ENCODE results near the gene ABLIM1. TPM values are rescaled to one million over a fixed set of nuclear protein-coding genes. Genes with fewer than 3 reads are reported as not detected.

ABLIM1 gene
- polyA plus RNA-seq, 4 donors = 96.4 to 113 (median 106) TPM

DNA sequence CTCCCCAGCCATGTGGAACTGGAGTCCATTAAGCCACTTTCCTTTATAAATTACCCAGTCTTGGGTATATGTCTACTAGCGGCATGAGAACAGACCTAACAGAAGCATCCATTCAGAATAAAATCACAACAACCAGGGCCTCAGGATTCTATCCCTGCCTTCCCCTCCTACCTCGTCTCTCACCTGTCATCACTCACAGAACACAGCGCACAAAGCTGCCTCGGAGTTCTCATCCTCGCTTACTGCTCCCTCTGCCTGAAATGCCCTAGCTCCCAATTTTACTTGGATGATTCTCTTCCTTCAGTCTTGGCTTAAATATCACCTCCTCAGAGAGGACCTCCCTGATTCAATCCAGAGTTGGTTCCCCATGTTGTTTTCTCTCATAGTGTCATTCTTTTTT lies 183.1 kb downstream of the ABLIM1 start:
- no peak for DNase-seq (ENCODE audit: low read depth in 4 of 4, low spot score in 3 of 4)

DNA sequence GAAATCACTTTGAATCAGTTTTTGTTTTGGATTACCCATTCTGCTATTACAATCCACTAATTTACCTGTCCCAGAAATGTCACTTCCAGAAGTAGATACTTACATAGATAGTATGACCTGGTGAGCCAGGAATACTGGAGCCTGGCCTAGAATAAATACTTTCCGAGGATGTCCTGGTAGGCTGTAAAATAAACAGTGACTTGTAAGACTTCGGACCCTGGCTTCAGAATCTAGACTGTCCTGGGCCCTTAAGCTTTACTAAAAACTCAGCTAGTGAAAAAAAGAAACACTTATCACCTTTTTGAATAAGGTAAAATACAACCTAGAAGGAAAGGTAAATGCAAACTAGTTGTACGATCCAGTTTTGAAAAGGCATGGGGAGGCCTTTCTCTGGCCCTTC lies 184.3 kb downstream of the ABLIM1 start:
- DNase-seq (ENCODE audit: low read depth in 4 of 4, low spot score in 3 of 4) = no peak

DNA sequence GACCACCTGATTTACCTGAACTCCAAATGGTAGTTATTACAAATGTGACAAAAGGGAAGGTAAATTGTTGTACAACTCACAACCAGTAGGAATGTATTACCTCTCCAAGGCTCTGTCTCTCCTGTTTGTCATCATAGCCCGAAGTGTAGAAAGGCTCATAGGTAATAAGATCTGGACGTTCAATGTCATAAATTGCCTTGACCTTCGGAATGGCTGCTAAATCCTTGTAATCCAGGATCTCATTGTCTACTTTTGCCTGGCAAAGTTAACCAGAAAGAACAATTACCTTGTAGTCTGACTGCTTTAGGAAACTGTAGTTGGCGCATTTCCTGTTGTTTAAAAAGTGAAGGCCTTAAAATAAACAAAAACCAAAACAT lies 185.2 kb downstream of the ABLIM1 start:
- DNase-seq (ENCODE audit: low read depth in 4 of 4, low spot score in 3 of 4) = no peak

DNA sequence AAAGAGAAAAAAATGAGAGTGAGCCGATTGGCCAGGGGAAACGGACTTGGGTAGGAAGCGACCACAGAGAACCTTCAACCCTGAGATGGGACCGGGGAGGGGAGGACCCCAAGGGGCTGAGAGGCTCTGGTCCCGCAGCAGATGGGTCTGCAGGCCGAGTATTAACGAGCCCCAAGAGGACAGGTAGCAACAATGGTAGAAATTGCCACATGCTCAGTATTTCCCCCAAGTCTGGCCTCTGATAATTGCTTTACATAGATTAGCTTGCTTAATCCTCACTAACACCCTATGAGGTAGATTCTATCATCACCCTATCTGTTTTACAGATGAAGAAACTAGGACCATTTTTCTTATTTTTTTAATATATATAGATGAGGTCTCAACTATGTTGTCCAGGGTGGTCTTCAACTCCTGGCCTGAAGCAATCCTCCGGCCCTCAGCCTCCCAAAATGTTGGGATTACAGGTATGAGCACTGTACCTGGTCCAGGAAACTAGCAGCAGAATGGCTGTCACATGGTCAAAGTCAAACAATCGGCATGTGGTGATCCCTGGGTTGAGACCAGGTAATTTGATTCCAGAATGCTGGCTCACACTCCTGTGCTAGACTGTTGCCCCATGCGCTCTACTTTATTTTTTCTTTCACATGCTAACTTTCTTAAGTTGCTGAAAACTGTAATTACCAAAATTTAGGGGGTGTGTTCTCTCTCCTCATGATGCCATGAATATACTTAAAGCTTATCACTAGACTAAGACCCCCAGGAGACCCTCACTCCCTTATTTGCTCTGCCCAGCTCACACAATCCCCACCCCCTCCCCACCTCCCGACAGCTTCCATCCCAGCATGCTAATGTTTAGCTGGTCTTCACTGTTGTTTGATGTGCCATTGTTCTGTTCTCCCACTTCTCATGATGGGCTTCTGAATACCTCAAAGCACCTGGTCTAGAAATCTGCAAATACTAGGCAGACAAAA lies 185.9 kb downstream of the ABLIM1 start:
- no peak for DNase-seq (ENCODE audit: low read depth in 4 of 4, low spot score in 3 of 4)

DNA sequence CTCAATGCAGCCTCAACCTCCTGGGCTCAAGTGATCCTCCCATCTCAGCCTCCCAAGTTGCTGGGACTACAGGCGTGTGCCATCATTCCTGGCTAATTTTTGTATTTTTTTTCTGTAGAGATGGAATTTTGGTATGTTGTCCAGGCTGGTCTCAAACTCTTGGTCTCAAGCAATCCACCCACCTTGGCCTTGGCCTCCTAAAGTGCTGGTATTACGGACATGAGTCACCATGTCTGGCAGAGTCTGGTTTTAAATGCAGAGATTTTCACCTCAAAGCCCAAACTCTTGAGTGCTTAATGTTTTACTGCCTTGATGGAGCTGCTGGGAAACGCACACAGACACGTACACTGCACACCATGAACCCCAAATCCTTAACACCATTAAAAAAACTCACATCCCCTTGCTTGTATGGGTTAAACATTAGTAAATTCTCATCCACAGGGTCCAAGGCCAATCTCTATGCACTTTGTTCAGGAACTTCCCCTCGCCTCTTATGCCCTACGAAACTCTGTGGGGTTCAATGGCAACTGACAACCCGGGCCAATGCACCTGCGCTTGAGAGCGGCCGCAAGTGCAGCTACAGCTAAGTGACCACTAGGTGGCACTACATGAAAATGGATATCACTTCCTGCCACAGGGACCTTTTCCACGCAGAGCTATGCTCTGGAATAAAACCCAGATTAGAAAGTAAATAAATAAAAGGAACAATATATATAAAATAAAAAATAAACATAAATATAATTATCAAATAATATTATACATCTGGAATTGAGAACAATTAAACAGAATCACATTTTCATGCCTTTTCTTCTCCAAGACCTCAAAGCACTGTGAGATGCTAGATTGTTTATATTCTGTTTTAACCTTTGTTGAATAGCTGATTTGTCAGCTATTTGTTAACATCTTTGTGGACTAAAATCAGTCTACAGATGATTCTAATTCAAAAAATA lies 186.8 kb downstream of the ABLIM1 start:
- peak; percentile 47 to 63 (median 62) for DNase-seq (ENCODE audit: low read depth in 4 of 4, low spot score in 3 of 4)

DNA sequence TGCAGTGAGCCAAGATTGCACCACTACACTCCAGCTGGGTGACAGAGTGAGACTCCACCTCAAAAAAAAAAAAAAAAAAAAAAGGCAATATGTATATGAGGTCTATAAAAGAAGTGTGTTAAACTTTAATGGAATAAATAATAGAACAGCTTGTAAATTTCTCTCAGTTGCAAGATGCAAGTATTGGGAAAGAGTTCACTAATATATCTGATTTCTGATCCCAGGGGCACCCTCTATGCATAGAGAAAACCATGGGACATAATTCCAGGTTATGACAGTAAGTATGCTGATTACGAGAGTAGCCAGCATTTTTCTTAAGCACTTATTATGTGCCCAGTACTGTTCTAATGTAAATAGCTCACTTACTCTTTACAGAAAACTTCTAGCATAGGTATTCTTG lies 187.7 kb downstream of the ABLIM1 start:
- DNase-seq (ENCODE audit: low read depth in 4 of 4, low spot score in 3 of 4) = no peak

DNA sequence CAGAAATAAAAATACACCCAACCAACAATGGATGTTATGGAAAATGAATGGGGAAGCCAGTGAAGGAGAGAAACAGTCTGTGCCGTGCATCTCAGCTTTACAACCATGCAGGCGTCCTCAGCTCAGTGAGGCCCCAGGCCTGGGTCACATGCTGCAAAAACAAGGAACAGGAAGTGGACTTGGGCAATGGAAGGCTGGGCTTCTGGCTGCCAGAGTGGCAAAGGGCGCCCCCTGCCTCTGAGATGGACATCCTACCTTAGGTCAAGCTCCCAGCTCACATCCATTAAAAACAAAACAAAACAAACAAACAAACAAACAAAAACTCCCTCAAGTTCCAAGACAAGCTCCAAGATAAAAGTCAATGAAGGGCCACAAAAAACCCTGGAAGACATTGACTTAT lies 199.1 kb downstream of the ABLIM1 start:
- DNase-seq (ENCODE audit: low read depth in 4 of 4, low spot score in 3 of 4) = no peak

DNA sequence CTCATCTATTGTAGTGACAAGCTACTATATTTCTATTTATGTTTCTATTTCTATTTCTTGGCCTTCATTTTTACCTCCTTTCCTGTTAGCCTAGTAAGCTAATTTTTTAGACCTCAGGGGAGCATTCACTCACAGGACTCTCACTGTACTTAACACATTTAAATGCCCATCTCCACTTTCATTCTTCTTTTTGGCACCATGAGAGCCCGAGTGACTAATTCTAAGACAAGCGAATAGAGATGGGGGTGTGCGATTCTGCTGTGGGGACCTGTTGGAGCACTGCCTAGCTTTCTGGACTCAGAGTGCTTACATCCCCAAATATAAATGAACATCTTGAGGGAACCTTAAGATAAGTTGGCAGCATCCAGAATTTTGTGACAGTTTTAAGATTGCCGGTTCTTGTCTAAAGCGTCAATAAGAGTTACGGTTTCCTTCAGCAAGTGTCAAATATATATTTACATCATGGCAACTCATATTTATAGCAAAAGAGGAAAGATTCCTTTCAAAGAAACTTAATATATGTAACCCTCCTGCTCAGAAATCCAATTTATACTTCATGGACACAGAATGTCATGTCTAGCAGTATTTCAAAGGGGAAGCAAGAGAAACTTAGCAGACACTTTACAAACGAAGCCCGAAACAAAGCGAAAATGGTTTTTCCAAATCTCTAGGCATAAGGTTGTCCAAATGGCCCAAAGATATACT lies 199.7 kb downstream of the ABLIM1 start:
- DNase-seq (ENCODE audit: low read depth in 4 of 4, low spot score in 3 of 4) = no peak

DNA sequence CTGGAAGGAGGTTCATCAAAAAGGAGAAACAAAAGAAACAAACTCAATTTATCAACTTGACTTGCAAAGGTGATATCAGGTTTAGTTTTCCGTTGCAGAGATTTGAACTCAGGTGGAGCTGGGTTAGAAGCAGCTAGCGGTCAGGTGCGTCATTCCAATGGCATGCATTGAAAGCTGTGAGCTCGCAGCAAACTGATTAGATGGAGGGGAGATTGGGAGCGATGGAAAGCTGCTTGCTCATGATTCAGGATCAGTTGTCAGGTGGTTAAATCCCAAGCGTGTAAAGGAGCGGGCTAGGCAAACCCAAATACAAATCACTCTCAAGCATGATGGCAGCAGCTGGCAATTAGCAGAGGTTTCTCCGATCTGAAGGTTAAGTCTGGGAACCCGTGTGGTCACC lies 204.5 kb downstream of the ABLIM1 start:
- no peak for DNase-seq (ENCODE audit: low read depth in 4 of 4, low spot score in 3 of 4)

DNA sequence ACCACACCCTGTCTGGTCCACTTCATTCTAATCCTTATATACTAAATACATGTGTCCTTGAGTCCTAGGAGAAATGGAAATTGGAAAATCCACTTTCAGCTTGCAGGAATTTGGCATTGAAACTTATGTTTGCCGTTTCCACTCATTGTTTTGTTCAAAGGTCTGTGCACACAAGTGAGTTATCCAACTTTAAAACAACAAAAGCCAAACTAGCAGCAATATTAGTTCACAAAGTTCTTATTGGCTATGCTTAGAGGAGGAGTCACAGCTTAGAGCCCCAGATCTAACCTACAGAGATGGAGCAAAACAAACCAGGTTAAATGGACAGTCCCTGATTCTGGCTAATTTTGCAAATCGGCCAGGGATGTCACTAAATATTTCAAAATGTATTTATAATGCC lies 209.2 kb downstream of the ABLIM1 start:
- DNase-seq (ENCODE audit: low read depth in 4 of 4, low spot score in 3 of 4) = no peak

DNA sequence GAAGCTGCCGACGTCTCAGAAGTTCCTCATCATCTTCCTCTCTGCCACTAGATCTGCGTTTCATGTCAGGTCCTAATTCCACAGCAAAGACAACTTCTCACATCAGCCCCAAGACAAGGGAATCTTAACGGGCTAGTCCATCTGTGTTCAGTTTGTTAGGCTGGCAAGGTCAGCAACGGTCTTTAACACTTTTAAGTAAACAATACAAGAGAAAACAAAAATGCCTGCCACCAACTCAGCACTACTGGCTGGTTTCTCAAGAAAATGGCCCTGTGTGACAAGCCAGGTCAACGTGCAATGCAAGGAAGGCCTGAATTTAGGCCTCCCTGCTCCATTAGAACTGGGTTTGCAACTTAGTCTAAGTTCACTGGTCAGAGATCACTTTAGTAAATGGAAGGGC lies 212.7 kb downstream of the ABLIM1 start:
- DNase-seq (ENCODE audit: low read depth in 4 of 4, low spot score in 3 of 4) = no peak

DNA sequence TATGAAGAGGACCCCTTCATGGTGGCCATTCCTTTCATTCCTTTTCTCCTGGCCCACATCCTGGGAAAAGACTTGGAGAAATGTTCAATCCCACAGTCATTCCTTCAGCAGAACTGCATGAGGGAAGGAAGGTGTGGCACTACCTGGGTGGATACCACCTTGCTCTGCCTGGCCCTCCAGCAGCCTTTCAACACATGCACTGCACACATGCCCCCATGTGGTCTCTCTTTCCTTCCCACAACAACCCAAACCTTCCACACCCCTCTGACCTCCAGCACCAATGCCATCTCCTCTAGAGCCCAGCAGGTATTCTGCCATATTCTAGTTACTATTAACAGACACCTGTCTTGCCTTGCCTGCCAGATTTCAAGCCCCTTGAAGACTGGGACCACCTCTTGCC lies 213.3 kb downstream of the ABLIM1 start:
- DNase-seq (ENCODE audit: low read depth in 4 of 4, low spot score in 3 of 4) = no peak

DNA sequence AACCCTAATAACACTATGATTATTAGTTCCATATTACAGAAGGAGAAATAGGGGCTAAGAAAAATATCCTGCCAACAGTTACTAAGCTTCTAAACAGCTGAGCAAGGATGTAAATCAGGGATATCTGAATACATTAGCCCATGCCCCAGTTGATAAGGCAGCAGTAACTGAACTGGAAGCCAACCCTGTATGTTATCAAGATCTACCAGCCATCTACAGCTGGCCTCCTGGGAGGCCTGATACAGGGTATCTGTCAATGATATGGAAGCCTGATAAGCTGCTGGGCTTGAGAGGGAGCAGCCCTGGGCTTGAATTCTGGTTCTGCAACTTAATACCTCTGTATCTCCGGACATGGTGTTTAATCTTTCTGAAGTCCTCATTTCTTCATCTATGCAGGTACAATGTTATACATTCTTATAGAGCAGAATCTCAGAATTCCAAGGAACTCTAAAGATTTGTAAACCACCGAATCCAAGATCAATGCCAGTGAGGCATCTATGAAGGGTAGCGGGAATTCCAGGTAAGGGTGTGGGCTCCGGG lies 215.9 kb downstream of the ABLIM1 start:
- no peak for DNase-seq (ENCODE audit: low read depth in 4 of 4, low spot score in 3 of 4)

DNA sequence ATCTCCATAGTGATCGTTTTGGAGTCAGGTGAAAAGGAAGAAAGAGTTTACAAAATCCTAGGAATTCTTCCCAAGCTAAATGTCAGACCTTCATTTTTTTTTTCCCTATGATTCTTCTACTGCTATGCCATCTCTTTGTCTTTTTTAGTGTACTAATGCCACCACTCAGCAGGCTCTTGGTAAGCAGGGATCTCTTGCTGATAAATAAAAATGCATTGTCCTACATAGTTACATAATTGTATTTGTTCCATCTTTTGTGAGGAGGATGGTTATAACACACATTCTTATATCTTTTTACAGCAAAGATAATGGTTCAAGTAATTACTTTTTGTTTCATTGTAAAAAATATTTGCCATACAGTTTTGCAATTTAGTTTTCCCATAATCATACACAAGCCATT lies 217.0 kb downstream of the ABLIM1 start:
- no peak for DNase-seq (ENCODE audit: low read depth in 4 of 4, low spot score in 3 of 4)

DNA sequence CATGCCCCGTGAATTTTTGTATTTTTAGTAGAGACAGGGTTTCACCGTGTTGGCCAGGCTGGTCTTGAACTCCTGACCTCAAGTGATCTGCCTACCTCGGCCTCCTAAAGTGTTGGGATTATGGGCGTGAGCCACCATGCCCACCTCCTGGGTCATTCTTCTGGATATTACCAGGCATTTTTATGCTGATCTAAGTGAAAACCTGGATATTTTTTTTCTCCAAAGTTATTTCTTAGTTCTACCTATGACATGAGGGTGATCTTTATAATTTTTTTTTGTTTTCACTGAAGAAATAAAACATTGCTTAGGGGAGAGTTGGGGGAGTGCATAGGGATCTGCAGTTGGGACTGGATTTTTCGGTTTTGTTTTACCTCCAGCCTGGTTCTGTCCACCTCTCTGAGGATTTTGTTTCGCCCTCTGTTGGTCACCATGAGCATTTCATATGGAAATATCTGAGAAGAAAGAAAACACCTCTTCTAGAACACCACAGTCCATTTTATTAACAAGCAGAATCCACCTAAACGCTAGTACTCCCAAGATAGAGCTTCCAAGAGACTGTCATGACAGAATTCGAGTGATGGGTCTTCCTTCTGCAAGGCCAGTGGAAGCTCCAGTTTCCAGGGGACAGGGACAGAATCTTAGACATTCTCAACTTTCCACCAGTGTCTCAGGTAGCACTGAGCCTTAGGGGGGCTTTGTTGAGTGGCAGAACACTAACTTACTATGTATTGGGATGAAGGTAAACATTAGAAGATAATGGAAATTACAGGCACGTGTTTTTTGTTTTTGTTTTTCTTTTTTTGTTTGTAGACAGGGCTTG lies 220.4 kb downstream of the ABLIM1 start:
- no peak for DNase-seq (ENCODE audit: low read depth in 4 of 4, low spot score in 3 of 4)

DNA sequence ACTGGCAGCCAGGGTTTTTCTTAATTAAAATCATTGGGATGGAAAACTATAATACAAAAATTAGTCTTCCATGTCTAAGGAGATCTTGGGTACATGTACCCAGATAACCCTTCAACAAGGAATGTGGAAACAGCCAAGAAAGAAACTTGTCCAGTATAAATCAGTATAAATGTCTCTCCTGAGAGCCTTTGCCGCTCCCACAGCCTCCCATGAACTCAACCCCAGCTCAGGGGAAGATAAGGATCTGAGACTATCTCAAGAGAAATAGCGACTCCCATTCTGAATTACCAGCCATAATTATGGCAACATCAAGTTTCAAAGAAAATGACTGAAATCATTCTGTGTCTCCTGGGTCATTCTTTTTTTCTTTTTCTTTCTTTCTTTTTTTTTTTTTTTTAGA lies 221.1 kb downstream of the ABLIM1 start:
- no peak for DNase-seq (ENCODE audit: low read depth in 4 of 4, low spot score in 3 of 4)

DNA sequence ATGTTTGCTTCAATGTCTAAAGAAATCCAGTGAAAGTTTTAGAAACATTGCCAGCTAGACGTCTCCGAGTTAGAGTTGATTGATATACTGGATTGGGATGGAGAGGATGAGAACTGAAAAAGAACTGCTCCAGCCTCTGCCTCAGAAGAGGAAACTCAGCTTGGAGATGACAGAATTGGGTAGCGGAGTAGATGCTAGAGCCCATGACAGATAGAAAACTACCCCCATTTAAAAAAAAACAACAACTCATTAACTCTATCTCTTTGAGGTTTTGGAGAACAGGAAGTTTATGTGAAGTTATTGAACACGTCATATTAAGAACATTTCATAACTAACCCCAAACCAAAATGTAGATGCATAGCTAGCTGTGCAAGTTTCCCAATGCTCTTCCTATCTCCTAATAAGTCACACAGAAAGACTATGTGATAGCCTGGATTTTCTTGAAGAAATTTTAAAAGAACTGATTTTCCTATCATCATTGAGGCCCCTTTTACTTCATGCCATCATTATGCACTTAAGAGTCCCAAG lies 225.4 kb downstream of the ABLIM1 start:
- DNase-seq (ENCODE audit: low read depth in 4 of 4, low spot score in 3 of 4) = no peak

DNA sequence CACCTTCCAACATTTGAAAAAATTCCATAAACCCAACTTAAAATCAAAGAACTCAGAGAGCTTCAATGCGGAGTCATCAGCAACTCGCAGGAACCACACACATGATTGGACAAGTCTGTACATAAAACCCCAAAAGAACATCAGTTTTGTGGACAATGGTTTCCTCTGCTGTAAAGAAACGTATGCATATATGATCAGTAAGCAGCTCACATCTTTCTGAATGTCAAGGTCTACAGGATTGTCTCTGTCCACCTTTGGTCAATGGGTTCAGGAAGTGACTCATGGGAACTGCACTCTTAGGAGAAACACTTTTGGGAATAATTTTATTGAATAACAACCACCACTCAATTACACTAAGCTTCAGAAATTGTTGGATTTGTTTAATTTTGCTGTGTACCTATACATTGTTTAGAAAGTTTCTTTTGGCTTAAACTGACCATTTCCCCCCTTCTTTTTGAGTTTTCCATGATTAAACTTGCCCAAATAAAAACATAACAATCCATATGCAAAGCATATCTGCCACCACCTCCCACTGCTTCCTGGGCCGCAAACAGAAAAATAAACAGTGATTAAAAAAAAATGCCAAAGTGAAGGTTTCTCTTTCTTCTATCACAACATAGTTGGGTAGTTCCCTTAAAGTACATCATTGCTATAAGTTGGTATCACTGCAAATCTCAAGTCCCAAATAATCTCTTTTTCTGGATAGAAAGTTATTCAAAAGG lies 226.5 kb downstream of the ABLIM1 start:
- no peak for DNase-seq (ENCODE audit: low read depth in 4 of 4, low spot score in 3 of 4)
